Measurements from ENCODE around the gene UBB. TPM values are rescaled to one million over a fixed set of nuclear protein-coding genes. Genes with fewer than 3 reads are reported as not detected.

Gene UBB
- polyA plus RNA-seq, 1 donor from 2014 or later = 2,318 TPM

- H3K79me2 ChIP-seq (replicated peaks; ENCODE audit: insufficient read depth, low read length) = no peaks in the 10 kb centered on the region
- H3K27ac ChIP-seq (ENCODE audit: low read length) = no peak overlapping the region
- TF ChIP-seq EZH2 (IDR thresholded peaks at IDR 0.05; ENCODE audit: borderline replicate concordance, insufficient read depth, low read length, poor library complexity, severe bottlenecking) = no peak
- TF ChIP-seq, protein P1, sequence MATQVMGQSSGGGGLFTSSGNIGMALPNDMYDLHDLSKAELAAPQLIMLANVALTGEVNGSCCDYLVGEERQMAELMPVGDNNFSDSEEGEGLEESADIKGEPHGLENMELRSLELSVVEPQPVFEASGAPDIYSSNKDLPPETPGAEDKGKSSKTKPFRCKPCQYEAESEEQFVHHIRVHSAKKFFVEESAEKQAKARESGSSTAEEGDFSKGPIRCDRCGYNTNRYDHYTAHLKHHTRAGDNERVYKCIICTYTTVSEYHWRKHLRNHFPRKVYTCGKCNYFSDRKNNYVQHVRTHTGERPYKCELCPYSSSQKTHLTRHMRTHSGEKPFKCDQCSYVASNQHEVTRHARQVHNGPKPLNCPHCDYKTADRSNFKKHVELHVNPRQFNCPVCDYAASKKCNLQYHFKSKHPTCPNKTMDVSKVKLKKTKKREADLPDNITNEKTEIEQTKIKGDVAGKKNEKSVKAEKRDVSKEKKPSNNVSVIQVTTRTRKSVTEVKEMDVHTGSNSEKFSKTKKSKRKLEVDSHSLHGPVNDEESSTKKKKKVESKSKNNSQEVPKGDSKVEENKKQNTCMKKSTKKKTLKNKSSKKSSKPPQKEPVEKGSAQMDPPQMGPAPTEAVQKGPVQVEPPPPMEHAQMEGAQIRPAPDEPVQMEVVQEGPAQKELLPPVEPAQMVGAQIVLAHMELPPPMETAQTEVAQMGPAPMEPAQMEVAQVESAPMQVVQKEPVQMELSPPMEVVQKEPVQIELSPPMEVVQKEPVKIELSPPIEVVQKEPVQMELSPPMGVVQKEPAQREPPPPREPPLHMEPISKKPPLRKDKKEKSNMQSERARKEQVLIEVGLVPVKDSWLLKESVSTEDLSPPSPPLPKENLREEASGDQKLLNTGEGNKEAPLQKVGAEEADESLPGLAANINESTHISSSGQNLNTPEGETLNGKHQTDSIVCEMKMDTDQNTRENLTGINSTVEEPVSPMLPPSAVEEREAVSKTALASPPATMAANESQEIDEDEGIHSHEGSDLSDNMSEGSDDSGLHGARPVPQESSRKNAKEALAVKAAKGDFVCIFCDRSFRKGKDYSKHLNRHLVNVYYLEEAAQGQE (IDR thresholded peaks at IDR 0.05; ENCODE audit: borderline replicate concordance) = no peak
- TF ChIP-seq SMC3 (conservative IDR thresholded peaks at IDR 0.05; ENCODE audit: poor library complexity) = no peak
- TF ChIP-seq, protein P2, sequence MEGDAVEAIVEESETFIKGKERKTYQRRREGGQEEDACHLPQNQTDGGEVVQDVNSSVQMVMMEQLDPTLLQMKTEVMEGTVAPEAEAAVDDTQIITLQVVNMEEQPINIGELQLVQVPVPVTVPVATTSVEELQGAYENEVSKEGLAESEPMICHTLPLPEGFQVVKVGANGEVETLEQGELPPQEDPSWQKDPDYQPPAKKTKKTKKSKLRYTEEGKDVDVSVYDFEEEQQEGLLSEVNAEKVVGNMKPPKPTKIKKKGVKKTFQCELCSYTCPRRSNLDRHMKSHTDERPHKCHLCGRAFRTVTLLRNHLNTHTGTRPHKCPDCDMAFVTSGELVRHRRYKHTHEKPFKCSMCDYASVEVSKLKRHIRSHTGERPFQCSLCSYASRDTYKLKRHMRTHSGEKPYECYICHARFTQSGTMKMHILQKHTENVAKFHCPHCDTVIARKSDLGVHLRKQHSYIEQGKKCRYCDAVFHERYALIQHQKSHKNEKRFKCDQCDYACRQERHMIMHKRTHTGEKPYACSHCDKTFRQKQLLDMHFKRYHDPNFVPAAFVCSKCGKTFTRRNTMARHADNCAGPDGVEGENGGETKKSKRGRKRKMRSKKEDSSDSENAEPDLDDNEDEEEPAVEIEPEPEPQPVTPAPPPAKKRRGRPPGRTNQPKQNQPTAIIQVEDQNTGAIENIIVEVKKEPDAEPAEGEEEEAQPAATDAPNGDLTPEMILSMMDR (IDR thresholded peaks at IDR 0.05; ENCODE audit: poor library complexity, severe bottlenecking) = no peak
- TF ChIP-seq MXI1 (conservative IDR thresholded peaks at IDR 0.05; ENCODE audit: poor library complexity, severe bottlenecking) = no peak
- TF ChIP-seq RAD21 (conservative IDR thresholded peaks at IDR 0.05) = no peak
- no peak for TF ChIP-seq TAF1 (IDR thresholded peaks at IDR 0.05; ENCODE audit: low read depth)
- TF ChIP-seq EP300 (conservative IDR thresholded peaks at IDR 0.05; ENCODE audit: poor library complexity, severe bottlenecking) = no peak
- TF ChIP-seq POLR2AphosphoS5 (IDR thresholded peaks at IDR 0.05) = no peak
- H3K36me3 ChIP-seq (ENCODE audit: insufficient read depth, low read length) = no peaks in the 10 kb centered on the region
- no peaks in the 10 kb centered on the region for H3K9me3 ChIP-seq (ENCODE audit: low read length)
- H3K27me3 ChIP-seq (ENCODE audit: insufficient read depth, low read depth, low read length) = peaks cover 7% of the 10 kb centered on the region
- H3K4me2 ChIP-seq (ENCODE audit: low read length) = no peak overlapping the region
- H3F3A ChIP-seq (ENCODE audit: insufficient read depth, low read length, poor library complexity, severe bottlenecking) = no peaks in the 10 kb centered on the region
- peak overlapping the region; percentile 62 for H3K4me3 ChIP-seq (ENCODE audit: low read length)
- H4K20me1 ChIP-seq (ENCODE audit: insufficient read depth) = no peaks in the 10 kb centered on the region
- no peaks in the 10 kb centered on the region for H3K9me2 ChIP-seq (ENCODE audit: insufficient read depth, low read length)
- H2AFZ ChIP-seq (ENCODE audit: low read depth, low read length) = peak overlapping the region; percentile 8
- peak overlapping the region; percentile 39 for H3K9ac ChIP-seq (ENCODE audit: low read length)
Observed at GRCh38 chr17:16406742-16407674, 26.1 kb downstream of the UBB start.

GRCh38 chr17:16407911-16408588 lies 27.2 kb downstream of the UBB start:
- H3K9ac ChIP-seq (ENCODE audit: low read length) = no peak overlapping the region
- TF ChIP-seq, protein P1 (IDR thresholded peaks at IDR 0.05; ENCODE audit: borderline replicate concordance) = no peak
- TF ChIP-seq EZH2 (IDR thresholded peaks at IDR 0.05; ENCODE audit: borderline replicate concordance, insufficient read depth, low read length, poor library complexity, severe bottlenecking) (no peak), SMC3 (conservative IDR thresholded peaks at IDR 0.05; ENCODE audit: poor library complexity) (no peak), MXI1 (conservative IDR thresholded peaks at IDR 0.05; ENCODE audit: poor library complexity, severe bottlenecking) (no peak), EP300 (conservative IDR thresholded peaks at IDR 0.05; ENCODE audit: poor library complexity, severe bottlenecking) (no peak), RAD21 (conservative IDR thresholded peaks at IDR 0.05) (no peak), POLR2AphosphoS5 (IDR thresholded peaks at IDR 0.05) (no peak), TAF1 (IDR thresholded peaks at IDR 0.05; ENCODE audit: low read depth) (no peak)
- TF ChIP-seq, protein P2 (IDR thresholded peaks at IDR 0.05; ENCODE audit: poor library complexity, severe bottlenecking) = no peak
- no peaks in the 10 kb centered on the region for H3K9me3 ChIP-seq (ENCODE audit: low read length)
- H4K20me1 ChIP-seq (ENCODE audit: insufficient read depth) = no peaks in the 10 kb centered on the region
- no peaks in the 10 kb centered on the region for H3K36me3 ChIP-seq (ENCODE audit: insufficient read depth, low read length)
- peaks cover 7% of the 10 kb centered on the region for H3K27me3 ChIP-seq (ENCODE audit: insufficient read depth, low read depth, low read length)
- H3F3A ChIP-seq (ENCODE audit: insufficient read depth, low read length, poor library complexity, severe bottlenecking) = no peaks in the 10 kb centered on the region
- no peak overlapping the region for H3K27ac ChIP-seq (ENCODE audit: low read length)
- no peak overlapping the region for H3K4me3 ChIP-seq (ENCODE audit: low read length)
- H3K4me2 ChIP-seq (ENCODE audit: low read length) = no peak overlapping the region
- no peak overlapping the region for H2AFZ ChIP-seq (ENCODE audit: low read depth, low read length)
- H3K79me2 ChIP-seq (replicated peaks; ENCODE audit: insufficient read depth, low read length) = no peaks in the 10 kb centered on the region
- no peaks in the 10 kb centered on the region for H3K9me2 ChIP-seq (ENCODE audit: insufficient read depth, low read length)
